Prostate gland (tissue), 2 donors: ENCODE data around the gene PASK. TPM values are rescaled to one million over a fixed set of nuclear protein-coding genes. Genes with fewer than 3 reads are reported as not detected.

Experiments used
- DNase-seq: peaks from one replicate; pipeline ENCODE4 v3.0.0-alpha.2; 2019; ENCODE audit warnings: low spot score
- H3K27ac ChIP-seq, 2 donors: fragments of 200-600 bp; sonication (generic); 2 replicates each; pipeline ENCODE4 v1.5.1; 2017 to 2019
- H3K27me3 ChIP-seq: fragments of 200-600 bp; sonication (generic); replicated peaks from 2 replicates; pipeline ENCODE4 v1.5.1; 2019; ENCODE audit not compliant: insufficient read depth
- H3K36me3 ChIP-seq, 2 donors: fragments of 200-600 bp; sonication (generic); 1 replicate in 1 of 2; 2 replicates in 1 of 2; pipeline versions ENCODE4 v1.5.1 to v1.8.1; 2017 to 2019
- H3K4me1 ChIP-seq: fragments of 200-600 bp; sonication (generic); replicated peaks from 2 replicates; pipeline ENCODE4 v1.5.1; 2019
- H3K4me3 ChIP-seq, 2 donors: fragments of 200-600 bp; sonication (generic); 2 replicates each; pipeline ENCODE4 v1.5.1; 2017 to 2019
- H3K9me3 ChIP-seq: fragments of 200-600 bp; sonication (generic); 2 replicates; pipeline ENCODE4 v1.5.1; 2017
- CTCF ChIP-seq, 4 experiments: fragments of 200-600 bp in 2 of 4; fragments of 450-650 bp in 2 of 4; sonication (generic) in 2 of 4; IDR thresholded peaks; 1 replicate in 3 of 4; 2 replicates in 1 of 4; pipeline ENCODE4 v1.5.1; 2016 to 2019; ENCODE audit warnings: antibody characterized with exemption in 4 of 4, mild to moderate bottlenecking in 2 of 4, moderate library complexity in 2 of 4
- POLR2A ChIP-seq: fragments of 450-650 bp; IDR thresholded peaks from one replicate; pipeline ENCODE4 v1.6.1; 2016; ENCODE audit warnings: antibody characterized with exemption, mild to moderate bottlenecking
- POLR2AphosphoS5 ChIP-seq: sonication (generic); formaldehyde crosslinking; IDR thresholded peaks from one replicate; pipeline ENCODE4 v1.6.1; 2017; ENCODE audit warnings: antibody characterized with exemption
- WGBS: methylation state at CpG from one replicate; pipeline ENCODE4 v1.1.5; 2018; 5-methylcytosine and 5-hydroxymethylcytosine counted together
- intact Hi-C: fragments of 100-400 bp; cut with DNase I; formaldehyde crosslinking; loops from one replicate; pipeline ENCODE4 v1.14.2; 2022
- total RNA-seq, 2 donors: library from RNA; depleted of rRNA; stranded (reverse); fragments of >200 nt; gene quantifications; one replicate each; pipeline ENCODE4 v1.1.0, GENCODE V29; 2016

PASK gene
- total RNA-seq, 2 donors from 2014 or later, result 49.2 to 200 TPM

DNA sequence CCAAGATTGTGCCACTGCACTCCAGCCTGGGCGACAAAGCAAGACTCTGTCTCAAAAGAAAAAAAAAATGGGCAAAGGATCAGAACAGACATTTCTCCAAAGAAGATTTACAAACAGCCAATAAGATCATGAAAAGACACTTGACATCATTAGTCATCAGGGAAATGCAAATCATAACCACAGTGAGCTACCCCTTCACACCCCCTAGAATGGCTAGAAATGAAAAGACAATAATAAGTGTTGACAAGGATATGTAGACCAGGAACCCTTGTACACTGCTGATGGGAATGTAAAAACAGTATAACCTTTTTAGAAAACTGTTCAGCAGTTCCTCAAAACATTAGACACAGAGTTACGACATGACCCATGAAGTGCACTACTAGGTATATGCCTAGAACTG is 28.8 kb downstream of the PASK start:
- no peak for DNase-seq
- WGBS, result 99% methylated on average over 2 of the region's 2 CpGs
- Histone ChIP-seq H3K4me1 (peaks cover 4% of the 10 kb centered on the region), H3K36me3 (no peaks in the 10 kb centered on the region), H3K4me3 (no peak overlapping the region), H3K27ac (no peak overlapping the region), H3K27me3 (no peaks in the 10 kb centered on the region), H3K9me3 (no peaks in the 10 kb centered on the region)
- no peak for TF ChIP-seq CTCF (IDR thresholded peaks at IDR 0.05)
- no peak for TF ChIP-seq POLR2AphosphoS5
- no peak for TF ChIP-seq POLR2A
- intact Hi-C loops, result no loop called here

GRCh38 chr2:241118737-241119505 is 30.4 kb downstream of the PASK start:
- intact Hi-C loops, result no loop called here
- H3K27ac ChIP-seq, result no peak overlapping the region
- no peaks in the 10 kb centered on the region for H3K27me3 ChIP-seq
- H3K4me1 ChIP-seq, result no peaks in the 10 kb centered on the region
- DNase-seq, result no peak
- no peaks in the 10 kb centered on the region for H3K9me3 ChIP-seq
- 93% methylated on average over 24 of the region's 24 CpGs for WGBS
- no peak overlapping the region for H3K4me3 ChIP-seq
- no peaks in the 10 kb centered on the region for H3K36me3 ChIP-seq
- TF ChIP-seq POLR2AphosphoS5, result no peak
- TF ChIP-seq POLR2A, result no peak
- no peak for TF ChIP-seq CTCF (IDR thresholded peaks at IDR 0.05)

DNA sequence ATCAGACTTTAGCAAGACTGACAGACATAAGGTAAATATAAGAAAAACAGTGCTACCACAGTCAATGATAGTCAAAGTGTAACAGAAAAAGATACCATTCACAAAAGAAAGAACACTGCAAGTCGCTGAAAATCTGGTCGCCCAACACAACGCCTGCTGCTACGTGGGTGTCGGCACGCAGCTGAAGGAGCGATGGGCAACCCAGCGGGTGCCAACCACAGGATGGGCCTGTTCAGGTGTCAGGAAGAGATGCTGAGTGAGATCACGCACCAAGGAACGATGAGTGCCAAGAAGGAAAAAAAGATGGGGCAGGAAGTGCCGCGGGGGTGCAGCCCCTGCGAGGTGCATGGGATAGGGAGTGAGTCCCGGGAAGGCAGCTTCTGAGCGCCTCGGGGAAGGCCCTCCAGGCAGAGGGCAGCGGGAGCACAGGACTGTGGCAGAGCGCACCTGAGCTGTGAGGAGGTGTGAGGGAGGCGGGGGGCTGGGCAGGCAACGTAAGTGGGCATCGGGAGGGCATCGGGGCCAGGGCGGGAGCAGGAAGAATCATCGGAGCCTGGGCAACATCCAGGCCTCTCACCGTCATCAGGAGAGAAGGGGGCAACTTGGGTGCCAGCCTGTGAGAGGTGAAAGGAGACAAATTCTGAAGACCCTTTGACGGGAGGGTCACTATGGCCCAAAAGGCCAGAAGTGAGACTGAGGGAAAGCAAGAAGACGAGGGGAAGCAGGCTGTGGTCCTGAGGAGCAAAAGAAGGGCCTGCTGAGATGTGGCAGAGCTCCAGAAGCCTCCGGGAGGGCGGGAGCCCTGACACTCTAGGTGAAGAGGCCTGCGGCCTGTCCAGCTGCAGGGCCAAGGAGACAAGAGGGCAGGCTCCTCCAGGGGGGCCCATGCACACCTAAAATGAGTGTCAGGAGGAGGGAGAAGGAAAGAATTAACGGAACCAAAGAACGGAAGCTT is 32.4 kb downstream of the PASK start:
- H3K4me3 ChIP-seq, result no peak overlapping the region
- intact Hi-C loops, result no loop called here
- H3K9me3 ChIP-seq, result no peaks in the 10 kb centered on the region
- no peaks in the 10 kb centered on the region for H3K27me3 ChIP-seq
- no peaks in the 10 kb centered on the region for H3K4me1 ChIP-seq
- TF ChIP-seq POLR2AphosphoS5, result no peak
- TF ChIP-seq POLR2A, result no peak
- no peak for TF ChIP-seq CTCF (IDR thresholded peaks at IDR 0.05)
- H3K36me3 ChIP-seq, result no peaks in the 10 kb centered on the region
- no peak overlapping the region for H3K27ac ChIP-seq
- WGBS, result 95% methylated on average over 32 of the region's 32 CpGs
- no peak for DNase-seq

GRCh38 chr2:241115361-241115760 is 33.9 kb downstream of the PASK start:
- Histone ChIP-seq H3K36me3 (no peaks in the 10 kb centered on the region), H3K4me3 (no peak overlapping the region), H3K9me3 (no peaks in the 10 kb centered on the region), H3K27ac (no peak overlapping the region), H3K4me1 (no peaks in the 10 kb centered on the region), H3K27me3 (no peaks in the 10 kb centered on the region)
- 92% methylated on average over 8 of the region's 8 CpGs for WGBS
- intact Hi-C loops, result no loop called here
- no peak for DNase-seq
- TF ChIP-seq POLR2AphosphoS5 (no peak), POLR2A (no peak), CTCF (IDR thresholded peaks at IDR 0.05) (no peak)
